MCF 10A (cell line): ENCODE data around the gene DSCAML1. TPM values are rescaled to one million over a fixed set of nuclear protein-coding genes. Genes with fewer than 3 reads are reported as not detected.

Source experiments
- BruUV-seq: library from RNA; stranded (reverse); fragments of 400-500 nt; replicated peaks from 2 replicates; lab custom pipeline; 2021; lab: Mats Ljungman, UMichigan
- CTCF ChIA-PET: fragments of 300-600 bp; sonication (Branson Sonifier 250); formaldehyde crosslinking; extraction: SDS; loops from one replicate; lab custom pipeline; 2021; ENCODE audit warnings: antibody characterized with exemption, inconsistent platforms; lab: Yijun Ruan, JAX
- POLR2A ChIA-PET: fragments of 300-600, 350-650 bp; sonication (Branson Sonifier 250); formaldehyde crosslinking; extraction: SDS; loops from one replicate; lab custom pipeline; 2020; ENCODE audit warnings: antibody characterized with exemption, inconsistent platforms; lab: Yijun Ruan, JAX
- DNase-seq: peaks from one replicate; pipeline ENCODE4 v3.0.0-alpha.2; 2018; ENCODE audit not compliant: unreplicated experiment
- H3K27ac Mint-ChIP-seq: one replicate; pipeline ENCODE4 v1.8.0; 2022; ENCODE audit warnings: mild to moderate bottlenecking, low read depth, mixed read lengths; ENCODE audit not compliant: unreplicated experiment
- H3K27me3 Mint-ChIP-seq: one replicate; pipeline ENCODE4 v1.8.0; 2022; ENCODE audit warnings: mixed read lengths; ENCODE audit not compliant: insufficient read depth, unreplicated experiment
- H3K36me3 Mint-ChIP-seq: one replicate; pipeline ENCODE4 v1.8.0; 2022; ENCODE audit warnings: mild to moderate bottlenecking, moderate library complexity, mixed read lengths; ENCODE audit not compliant: insufficient read depth, unreplicated experiment
- H3K4me1 Mint-ChIP-seq: one replicate; pipeline ENCODE4 v1.8.0; 2022; ENCODE audit warnings: mixed read lengths; ENCODE audit not compliant: insufficient read depth, unreplicated experiment
- H3K4me3 Mint-ChIP-seq: one replicate; pipeline ENCODE4 v1.8.0; 2022; ENCODE audit warnings: mild to moderate bottlenecking, moderate library complexity, mixed read lengths; ENCODE audit not compliant: unreplicated experiment
- H3K9me3 Mint-ChIP-seq: one replicate; pipeline ENCODE4 v1.8.0; 2022; ENCODE audit warnings: mixed read lengths; ENCODE audit not compliant: unreplicated experiment
- intact Hi-C: fragments of 100-400 bp; cut with micrococcal nuclease; formaldehyde crosslinking; loops from 2 replicates; pipeline ENCODE4 v1.14.1; 2022
- total RNA-seq: library from RNA; stranded (reverse); gene quantifications from 2 replicates; pipeline ENCODE4 v1.2.3, GENCODE V29; 2022
- TF ChIP-seq, protein P1 (sequence below): fragments of 200-600 bp; IDR thresholded peaks from one replicate; pipeline ENCODE4 v1.8.0; 2022; ENCODE audit warnings: antibody characterized with exemption, mild to moderate bottlenecking; ENCODE audit not compliant: unreplicated experiment

DSCAML1 gene
- total RNA-seq, 1 experiment from 2014 or later, result not detected

DNA sequence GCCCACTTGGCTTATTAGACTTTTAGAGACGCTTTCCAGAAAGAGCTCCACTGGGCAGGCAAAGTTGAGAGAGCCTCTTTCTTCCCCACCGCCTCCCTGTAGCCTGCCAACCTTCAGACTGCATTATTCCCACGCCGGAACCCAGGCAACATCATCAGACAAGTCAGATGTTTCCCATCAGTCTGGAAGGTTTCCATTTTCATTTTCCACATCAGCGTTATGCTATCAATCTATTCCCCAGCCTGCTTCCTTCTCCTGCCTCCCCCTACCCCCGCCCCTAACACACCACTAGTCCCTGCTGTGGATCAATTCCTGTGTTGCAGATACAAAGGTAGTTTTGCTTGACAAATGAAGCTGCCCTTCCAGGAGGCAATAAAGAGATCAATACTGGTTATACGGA lies 184.8 kb downstream of the DSCAML1 start:
- DNase-seq, result no peak
- H3K27me3 Mint-ChIP-seq, result peaks cover 85% of the 10 kb centered on the region
- ChIA-PET POLR2A (no interaction called here), CTCF (interaction anchor here (1.3 kb wide), 1 partner anchor 9 kb away, joined by 3 read pairs; no protein-coding TSS in a partner anchor)
- TF ChIP-seq, protein P1, sequence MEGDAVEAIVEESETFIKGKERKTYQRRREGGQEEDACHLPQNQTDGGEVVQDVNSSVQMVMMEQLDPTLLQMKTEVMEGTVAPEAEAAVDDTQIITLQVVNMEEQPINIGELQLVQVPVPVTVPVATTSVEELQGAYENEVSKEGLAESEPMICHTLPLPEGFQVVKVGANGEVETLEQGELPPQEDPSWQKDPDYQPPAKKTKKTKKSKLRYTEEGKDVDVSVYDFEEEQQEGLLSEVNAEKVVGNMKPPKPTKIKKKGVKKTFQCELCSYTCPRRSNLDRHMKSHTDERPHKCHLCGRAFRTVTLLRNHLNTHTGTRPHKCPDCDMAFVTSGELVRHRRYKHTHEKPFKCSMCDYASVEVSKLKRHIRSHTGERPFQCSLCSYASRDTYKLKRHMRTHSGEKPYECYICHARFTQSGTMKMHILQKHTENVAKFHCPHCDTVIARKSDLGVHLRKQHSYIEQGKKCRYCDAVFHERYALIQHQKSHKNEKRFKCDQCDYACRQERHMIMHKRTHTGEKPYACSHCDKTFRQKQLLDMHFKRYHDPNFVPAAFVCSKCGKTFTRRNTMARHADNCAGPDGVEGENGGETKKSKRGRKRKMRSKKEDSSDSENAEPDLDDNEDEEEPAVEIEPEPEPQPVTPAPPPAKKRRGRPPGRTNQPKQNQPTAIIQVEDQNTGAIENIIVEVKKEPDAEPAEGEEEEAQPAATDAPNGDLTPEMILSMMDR, result no peak
- H3K4me1 Mint-ChIP-seq, result peaks cover 6% of the 10 kb centered on the region
- no peaks in the 10 kb centered on the region for H3K36me3 Mint-ChIP-seq
- intact Hi-C loops, result loop anchor here (10.0 kb wide), 1 partner anchor 187 kb away; no protein-coding TSS in a partner anchor
- H3K4me3 Mint-ChIP-seq, result no peak overlapping the region
- BruUV-seq, result no TSS peak
- no peaks in the 10 kb centered on the region for H3K9me3 Mint-ChIP-seq
- no peak overlapping the region for H3K27ac Mint-ChIP-seq

DNA sequence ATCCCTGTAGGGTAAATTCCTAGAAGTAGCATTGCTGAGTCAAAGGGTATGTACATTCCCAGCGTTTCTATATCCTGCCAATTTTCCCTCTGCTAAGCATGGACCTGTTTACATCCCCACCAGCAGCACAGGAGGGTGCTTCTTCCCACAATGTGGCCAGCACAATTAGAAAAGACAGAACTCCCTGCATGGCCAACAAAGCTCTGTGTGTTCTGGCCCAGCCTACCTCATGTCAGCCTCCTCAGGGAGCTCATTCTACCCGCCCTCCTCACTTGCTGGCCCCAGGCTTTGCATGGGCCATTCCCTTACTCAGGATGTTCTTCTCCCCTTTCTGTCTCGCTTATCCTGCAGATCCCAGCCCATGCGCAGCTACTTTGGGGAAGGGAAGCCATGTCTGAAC lies 186.1 kb downstream of the DSCAML1 start:
- TF ChIP-seq, protein P1, result no peak
- intact Hi-C loops, result loop anchor here (10.0 kb wide), 1 partner anchor 186 kb away; no protein-coding TSS in a partner anchor
- Mint-ChIP-seq H3K27me3 (peaks cover 85% of the 10 kb centered on the region), H3K4me1 (peaks cover 6% of the 10 kb centered on the region), H3K9me3 (no peaks in the 10 kb centered on the region), H3K27ac (no peak overlapping the region), H3K36me3 (no peaks in the 10 kb centered on the region), H3K4me3 (no peak overlapping the region)
- ChIA-PET CTCF (interaction anchor here (0.6 to 1.0 kb wide), 2 partner anchors 26 to 241 kb away, joined by 3 to 4 read pairs; no protein-coding TSS in a partner anchor), POLR2A (no interaction called here)
- no TSS peak for BruUV-seq
- DNase-seq, result peak; percentile 3

DNA sequence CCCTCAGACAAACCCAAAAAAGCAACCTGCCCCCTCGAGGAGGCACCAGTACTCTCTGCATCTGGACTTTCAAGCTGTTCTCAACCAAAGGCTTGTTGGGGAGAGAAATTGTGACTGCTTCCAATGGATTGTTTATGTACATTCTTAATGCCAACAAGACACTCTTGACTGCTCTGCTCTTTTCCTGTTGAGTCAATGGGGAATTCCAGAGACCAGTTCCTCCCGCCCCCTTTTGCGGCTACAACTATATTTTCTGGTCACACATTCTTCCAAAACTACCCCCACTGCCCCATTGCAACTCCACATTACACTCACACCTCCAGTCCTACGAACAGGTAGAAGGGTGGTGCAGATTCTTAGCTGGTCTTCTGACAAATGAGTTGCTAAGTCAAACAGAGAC lies 187.0 kb downstream of the DSCAML1 start:
- H3K27ac Mint-ChIP-seq, result no peak overlapping the region
- H3K4me3 Mint-ChIP-seq, result no peak overlapping the region
- H3K9me3 Mint-ChIP-seq, result no peaks in the 10 kb centered on the region
- TF ChIP-seq, protein P1, result no peak
- intact Hi-C loops, result loop anchor here (10.0 kb wide), 1 partner anchor 185 kb away; no protein-coding TSS in a partner anchor
- H3K27me3 Mint-ChIP-seq, result peaks cover 93% of the 10 kb centered on the region
- CTCF ChIA-PET, result no interaction called here
- POLR2A ChIA-PET, result no interaction called here
- no TSS peak for BruUV-seq
- H3K36me3 Mint-ChIP-seq, result no peaks in the 10 kb centered on the region
- peak; percentile 17 for DNase-seq
- H3K4me1 Mint-ChIP-seq, result peaks cover 6% of the 10 kb centered on the region

DNA sequence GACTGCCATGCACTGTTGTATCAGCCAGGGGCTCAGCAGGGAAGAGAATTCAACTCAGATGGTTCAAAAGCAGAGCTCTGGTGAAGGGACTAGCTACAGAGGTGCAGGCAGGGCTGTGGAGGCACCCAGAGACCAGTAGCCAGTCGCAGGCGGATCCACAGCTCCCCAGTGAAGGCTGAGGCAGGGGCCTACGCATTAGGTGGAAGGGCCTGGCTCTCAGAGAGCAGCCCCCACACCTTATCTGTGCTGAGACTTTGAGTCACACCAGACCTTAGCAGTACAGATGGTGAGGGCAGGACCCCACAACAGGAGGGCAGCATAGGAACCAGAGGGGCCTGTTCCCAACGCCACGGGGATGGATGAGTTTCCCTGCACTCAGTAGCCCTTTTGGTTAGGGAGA lies 189.6 kb downstream of the DSCAML1 start:
- intact Hi-C loops, result no loop called here
- CTCF ChIA-PET, result no interaction called here

More for the DNA sequence above, 189.6 kb downstream of the DSCAML1 start:
- Mint-ChIP-seq H3K27me3 (peaks cover 86% of the 10 kb centered on the region), H3K4me3 (no peak overlapping the region), H3K36me3 (no peaks in the 10 kb centered on the region), H3K9me3 (no peaks in the 10 kb centered on the region), H3K27ac (no peak overlapping the region), H3K4me1 (peaks cover 6% of the 10 kb centered on the region)
- TF ChIP-seq, protein P1, result no peak
- BruUV-seq, result no TSS peak
- POLR2A ChIA-PET, result interaction anchor here (1.2 kb wide), 1 partner anchor 137 kb away, joined by 4 read pairs; no protein-coding TSS in a partner anchor
- no peak for DNase-seq
